Measurements from ENCODE around the gene PGC.

Gene PGC

DNA sequence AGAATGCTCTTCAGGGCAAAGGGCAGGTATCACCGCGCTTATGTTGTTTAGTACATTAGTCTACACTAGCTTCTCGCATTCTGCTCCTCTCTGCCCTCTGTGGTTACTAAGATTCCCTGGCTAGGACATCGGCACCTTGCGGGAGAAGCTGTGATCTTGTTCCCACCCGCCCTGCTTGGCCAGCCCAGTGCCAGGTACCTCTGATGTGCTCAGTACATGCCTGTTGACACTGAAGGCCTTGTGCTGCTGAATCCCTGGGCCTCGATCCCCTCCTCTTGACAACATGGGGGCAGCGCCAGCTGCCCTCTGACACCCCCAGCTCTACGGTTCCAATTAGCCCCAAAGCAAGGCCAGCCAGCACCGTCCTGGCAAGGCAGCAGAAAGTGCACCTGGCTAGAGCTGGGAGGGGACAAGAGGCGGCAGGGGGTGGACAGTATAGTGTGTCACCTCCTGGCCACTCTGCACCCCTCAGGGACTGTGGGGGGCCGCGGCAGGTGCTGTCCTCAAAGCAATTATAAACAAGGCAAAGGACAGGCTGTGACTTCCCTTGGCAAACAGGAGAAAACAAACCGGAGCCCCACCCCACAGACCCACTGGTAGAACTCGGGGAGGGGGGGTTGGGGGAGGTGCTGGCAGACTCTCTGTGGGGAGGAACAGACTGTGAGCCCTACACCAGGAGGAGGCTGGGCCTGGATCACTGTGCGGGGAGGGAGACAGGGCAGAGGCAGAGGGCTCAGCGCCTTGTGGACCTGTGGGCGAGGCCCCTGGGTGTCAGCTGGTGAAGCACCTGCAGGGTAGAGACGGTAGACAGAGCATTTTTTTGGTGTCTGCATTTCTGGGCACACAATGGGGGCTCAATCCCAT lies 18.9 kb downstream of the PGC start:
- DNase-seq = peak; percentile 91

DNA sequence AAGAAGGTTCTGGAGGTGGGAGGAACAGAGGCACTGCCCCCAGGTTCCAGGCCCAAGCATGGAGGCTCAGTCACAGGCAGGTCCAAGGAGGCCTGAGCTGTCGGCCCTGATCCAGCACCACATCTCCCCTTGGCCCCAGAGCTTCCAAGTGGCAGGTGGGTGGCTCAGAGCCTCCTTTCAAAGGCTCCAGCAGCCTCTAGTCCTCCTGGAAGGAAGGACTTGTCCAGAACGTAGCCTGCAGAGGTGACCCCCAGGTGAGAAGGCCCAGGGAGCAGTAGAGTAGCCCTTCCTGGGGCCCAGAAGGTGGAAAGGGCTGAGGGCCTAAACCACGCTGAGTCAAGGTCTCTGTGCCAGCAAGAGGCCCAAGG lies 19.5 kb downstream of the PGC start:
- DNase-seq = no peak

DNA sequence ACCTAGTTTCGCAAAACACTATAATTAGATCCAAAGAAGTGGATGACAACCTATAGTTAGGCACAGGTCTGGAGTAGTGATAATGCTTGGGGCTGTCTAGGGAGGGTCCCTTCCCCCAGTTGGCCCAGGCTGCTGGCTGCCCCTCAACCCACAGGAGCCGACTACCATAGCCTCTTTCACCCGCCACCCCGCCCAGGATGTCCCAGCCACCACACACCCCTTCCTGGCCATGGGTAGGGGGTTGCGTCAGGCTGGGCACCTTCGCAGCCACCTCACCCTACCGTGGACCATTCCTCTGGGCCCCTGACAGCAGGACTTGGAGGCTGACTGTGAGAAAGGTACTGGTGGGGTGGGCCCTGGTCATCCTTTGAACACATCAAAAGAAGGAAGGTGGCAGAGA lies 20.3 kb downstream of the PGC start:
- no peak for DNase-seq

DNA sequence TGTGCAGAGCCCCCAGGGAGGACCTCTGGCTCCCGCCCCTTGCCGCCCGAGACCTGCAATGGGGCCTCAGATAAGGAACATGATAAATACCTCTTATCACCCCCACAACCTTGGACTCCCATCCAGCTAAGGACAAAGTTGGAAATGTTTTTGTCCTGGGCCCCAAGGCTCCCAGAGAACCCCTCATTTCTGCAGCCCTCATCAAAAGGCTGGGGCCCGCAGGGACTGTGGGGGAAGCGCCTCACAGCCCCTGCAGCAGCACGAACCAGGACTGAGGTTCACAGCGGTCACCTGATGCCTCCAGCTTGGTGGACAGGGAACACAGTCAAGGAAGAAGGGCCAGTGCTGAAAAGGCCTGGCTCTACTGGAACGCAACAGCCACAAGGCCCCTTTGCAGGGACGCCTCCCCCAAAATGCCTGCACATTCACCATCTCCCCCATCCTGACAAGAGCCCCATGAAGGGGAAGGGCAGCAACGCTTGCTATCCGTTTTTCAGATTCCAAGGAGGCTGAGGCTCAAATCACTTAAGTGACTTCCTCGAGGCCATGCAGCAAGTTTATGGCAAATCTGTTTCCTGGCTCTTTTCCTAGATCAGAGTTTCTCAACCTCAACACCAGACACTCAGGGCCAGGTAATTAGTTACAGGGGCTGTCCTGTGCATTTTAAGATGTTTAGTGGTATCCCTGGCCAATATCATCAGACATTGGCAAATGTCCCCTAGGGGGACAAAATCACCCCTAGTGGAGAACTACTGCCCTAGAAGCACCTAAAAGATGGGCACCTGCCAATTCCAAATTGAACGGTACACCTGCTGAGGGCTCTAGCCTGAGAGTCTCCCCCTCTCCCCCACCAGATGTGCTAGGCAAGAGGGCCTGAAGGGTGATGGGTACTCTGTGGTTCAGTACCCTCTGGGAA lies 22.4 kb downstream of the PGC start:
- DNase-seq = no peak

DNA sequence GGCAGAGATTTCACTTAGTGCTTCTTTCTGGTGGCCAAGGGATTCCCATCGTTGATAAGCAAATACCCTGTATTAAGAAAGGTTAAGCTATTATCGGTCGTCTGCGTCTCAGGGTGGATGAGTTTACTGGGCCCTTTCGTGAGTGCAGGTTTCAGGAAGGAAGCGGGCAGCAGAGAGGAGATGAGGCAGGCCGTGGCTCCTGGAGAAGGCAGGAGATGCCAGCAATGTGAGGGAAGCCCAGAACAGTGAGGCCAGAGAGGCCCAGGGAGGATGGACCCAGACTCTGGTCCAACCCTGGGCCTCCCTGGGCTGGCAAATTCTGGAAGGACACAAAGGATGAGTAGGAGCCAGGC lies 23.0 kb downstream of the PGC start:
- no peak for DNase-seq

DNA sequence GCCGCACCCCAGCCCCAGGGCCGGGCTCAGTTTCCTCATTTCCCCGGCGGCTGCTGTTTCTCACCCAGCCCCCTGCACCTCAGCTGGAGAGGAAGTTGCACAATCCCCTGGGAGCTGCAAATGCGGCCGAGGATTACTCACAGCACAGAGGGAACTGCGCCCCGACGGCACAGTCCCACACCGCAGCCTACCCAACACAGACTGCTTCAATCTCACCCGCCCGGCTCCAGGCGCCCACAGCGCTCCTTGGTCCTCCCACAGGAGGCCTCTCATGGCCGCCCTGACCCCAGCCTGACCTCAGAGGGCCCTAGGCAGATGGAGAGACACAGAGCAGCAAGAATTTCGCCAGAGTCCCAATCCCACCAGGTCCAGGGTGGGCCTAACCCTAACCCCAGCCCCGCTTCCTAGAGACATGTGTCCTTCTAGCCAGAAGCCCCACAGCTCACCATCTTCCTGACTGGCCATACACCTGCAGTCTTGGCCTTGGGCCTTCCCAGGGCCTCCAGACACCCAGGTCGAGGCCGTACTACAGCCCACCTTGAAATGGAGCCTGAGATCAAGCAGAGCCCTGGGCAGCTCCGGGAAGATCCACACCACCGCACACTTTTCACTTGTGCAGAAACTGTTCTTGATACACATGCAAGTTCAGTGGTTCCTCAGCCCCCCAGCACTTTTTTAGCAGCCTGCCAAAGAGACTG lies 23.5 kb downstream of the PGC start:
- no peak for DNase-seq

DNA sequence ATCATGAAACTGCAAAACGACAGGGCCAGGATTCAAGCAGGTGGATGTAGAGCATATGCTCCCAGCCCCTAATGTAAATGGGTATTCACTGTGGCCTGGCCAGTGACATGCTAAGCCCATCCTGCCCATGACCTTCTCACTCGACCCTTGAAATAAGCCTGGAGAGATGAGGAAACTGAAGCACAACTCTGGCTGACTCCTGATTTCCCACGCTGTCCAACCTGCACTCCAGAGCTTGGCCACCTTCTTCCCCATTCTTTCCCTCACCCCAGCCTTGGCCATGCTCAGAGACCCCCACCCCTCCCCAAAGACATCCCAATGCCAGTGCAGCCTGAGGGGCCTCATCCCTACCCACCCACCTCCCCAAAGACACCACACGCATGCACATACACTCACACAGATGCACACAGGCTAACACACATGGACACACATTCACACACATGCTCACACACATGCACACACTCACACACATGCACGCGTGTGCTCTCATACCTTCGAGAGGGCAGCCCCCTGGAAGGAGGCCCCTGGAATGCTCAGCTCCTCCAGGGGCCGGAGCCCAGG lies 24.1 kb downstream of the PGC start:
- DNase-seq = no peak

DNA sequence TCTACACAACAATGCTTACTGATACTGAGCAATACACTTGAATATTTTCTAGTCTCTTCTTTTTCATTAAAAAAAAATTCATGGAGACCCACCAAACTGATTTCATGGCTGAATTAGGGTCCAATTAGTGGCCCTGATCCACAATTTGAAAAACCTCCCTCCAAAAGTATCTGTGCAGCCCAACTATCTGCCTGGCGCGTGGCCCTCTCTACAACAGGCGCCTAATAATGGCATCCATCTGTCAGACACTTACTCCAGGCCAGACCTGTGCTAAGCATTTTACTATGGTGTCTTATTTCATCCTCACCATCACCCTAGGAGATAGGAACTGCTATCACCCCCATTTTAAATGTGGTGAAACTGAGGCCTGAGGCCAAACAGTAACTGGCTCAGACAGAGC lies 25.8 kb downstream of the PGC start:
- DNase-seq = no peak

DNA sequence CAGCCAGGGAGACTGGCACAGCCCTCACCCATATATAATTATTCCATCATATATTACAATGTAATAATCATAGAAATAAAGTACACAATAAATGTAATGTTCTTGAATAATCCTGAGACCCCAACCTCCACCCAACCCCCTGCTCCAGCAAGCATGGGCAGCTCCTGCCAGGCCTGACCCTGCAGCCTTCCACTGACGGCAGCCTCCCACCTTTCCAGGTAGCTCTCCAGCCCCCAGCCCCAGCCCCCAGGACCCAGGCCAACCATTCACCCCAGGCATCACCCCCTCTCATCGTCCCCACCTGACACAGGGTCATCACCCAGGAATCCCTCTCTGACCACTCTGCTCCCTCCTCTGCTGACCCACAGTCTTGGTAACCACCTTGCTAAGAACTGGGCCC lies 26.4 kb downstream of the PGC start:
- no peak for DNase-seq

DNA sequence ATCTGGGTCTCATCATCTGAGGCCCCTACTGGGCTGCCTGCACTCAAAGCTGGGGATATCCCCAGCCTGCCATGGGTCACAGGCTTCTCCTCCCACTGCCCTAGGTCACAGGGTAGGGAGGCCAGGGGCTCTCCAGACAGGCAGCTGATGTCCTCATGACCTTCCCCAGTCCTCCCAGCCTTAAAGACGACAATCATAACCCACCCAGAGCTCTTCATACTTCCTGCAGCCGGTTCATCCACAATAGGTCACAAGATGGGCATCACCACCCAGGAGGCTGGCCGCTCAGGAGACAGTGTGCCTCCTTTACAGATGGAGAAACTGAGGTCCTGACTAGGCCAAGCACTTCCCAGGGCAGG lies 27.0 kb downstream of the PGC start:
- no peak for DNase-seq

DNA sequence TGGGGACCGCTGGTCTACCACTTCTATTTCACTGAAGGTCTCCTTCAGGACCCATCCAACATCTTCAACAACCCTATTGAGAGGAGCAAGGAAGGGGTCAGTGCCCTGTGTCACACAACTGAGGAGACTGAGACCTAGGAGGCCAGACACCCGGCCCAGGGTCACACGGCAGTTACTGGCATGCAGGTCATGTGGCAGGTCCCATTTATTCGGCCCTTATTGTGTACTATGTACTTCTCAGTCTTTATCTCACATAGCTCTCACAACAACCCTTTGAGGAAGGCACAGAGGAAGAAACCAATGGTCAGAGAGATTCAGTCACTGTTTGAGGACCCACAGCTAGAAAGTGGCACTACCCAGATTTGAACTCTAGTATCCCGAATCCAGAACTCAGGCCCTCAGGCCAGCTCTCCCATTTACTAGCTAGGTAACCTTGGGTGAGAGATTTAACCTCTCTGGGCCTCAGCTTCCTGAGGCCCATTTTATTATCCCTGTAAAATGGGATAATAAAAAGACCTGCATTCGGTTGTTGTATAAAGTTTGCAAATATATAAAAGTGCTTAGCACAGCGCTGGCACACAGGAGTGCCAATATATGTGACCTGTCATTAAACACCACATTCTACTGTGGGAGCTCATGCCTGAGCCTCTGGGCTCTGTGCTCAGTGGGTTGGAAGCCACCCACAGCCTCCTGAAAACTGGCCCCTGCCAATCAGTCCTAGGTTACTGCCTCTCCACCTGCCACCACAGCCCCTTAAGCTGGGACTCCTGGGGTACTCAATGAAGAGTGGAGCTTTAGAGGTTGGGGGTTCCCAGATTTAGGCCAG lies 27.5 kb downstream of the PGC start:
- no peak for DNase-seq

DNA sequence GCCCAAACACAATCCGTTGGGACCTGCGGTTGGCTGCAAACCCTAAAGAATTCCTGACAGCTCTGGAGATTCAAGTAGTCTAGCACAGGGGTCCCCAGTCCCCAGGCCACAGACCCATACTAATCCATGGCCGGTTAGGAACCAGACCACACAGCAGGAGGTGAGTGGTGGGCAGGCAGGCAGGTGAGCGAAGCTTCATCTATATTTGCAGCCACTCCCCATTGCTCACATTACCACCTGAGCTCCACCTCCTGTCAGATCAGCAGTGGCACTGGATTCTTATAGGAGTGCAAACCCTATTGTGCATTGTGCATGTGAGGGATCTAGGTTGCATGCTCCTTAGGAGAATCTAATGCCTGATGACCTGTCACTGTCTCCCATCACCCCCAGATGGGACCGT lies 28.4 kb downstream of the PGC start:
- DNase-seq = no peak

DNA sequence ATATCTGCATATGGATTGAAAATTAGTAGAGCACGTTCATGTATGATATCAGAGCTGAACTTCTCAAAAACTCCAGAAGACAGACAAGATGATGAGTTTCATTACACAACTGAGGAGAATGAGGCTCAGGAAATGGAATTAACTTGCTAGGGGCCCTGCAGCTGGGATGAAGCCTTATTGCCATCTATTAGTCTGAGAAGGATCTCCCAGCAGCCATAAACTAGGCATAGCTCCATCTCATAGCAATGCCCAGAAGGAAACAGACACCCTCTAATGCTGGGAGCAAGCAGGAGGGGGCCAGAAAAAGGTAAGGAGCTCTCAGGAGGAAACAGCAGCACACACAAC lies 29.8 kb downstream of the PGC start:
- DNase-seq = no peak

DNA sequence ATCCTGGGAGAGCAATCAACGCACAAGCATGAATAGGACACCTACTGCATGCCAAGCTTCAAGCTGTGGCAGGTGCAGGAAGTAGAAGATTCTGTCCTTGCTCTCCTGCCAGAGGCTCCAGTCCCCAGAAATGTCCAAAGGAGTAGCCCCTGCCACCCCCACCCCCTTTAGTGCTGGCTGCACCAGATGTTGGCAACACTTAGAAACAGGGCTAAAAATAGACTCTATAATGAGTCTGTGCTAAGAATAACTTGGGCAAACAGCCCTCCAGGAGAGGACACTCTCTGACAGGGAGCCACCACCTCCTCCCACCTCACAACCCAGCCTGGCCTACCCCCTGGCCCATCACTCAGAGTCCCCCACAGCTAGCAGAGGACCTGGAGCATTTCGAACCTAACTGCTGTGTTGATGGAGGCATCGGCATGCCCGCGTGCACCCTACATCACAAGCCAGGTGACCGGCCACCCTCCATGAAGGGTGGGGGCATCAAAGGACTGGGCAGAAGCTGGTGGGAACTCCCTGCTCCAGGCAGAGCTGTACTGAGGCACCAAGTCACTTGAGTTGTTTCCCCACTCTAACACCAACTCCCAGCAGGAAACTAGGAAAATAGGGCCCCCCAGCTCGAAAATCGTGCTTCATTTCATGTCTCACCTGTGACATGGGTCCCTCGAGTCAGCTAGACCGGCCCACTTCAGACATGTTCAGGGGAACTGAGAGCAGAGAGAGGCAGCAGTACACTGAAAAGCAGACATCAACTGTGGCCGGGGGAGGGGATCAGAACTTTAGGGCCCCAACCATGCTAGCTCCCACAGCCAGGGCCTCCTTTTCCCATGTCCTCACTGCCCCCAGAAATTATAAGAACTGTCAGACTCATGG lies 30.4 kb downstream of the PGC start:
- DNase-seq = peak; percentile 7

DNA sequence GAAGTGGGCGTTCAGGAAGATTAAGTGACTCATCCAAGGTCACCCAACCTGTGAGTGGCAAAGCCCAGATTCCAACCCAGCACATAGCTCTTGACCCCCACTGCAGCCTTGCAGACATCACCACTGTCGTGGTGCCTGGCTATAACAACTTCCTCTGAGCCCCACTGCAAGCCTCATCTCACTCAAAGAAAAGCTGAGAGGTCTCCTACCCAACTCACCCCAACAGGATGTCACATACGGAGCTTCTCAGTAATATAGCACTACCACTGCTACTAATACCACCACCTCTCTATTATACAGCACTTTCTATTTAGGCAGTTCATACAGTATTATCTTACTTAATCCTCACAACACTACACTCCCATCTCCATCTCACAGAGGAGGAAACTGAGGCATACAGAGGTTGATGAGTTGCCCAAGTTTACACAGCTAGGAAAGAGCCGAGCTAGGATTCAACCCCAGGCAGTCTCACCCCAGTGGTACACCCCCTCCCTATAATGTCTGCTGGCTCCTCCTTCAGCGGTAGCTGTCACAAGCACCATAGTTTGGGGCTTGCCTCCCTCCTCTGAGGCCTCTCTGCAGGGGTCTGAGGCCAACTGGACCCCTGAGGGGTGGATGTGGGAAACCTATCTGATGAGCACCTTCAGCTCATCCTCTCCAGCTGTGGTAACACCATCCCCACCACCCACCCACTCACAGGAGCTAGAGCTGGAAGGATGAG lies 31.2 kb downstream of the PGC start:
- DNase-seq = no peak

DNA sequence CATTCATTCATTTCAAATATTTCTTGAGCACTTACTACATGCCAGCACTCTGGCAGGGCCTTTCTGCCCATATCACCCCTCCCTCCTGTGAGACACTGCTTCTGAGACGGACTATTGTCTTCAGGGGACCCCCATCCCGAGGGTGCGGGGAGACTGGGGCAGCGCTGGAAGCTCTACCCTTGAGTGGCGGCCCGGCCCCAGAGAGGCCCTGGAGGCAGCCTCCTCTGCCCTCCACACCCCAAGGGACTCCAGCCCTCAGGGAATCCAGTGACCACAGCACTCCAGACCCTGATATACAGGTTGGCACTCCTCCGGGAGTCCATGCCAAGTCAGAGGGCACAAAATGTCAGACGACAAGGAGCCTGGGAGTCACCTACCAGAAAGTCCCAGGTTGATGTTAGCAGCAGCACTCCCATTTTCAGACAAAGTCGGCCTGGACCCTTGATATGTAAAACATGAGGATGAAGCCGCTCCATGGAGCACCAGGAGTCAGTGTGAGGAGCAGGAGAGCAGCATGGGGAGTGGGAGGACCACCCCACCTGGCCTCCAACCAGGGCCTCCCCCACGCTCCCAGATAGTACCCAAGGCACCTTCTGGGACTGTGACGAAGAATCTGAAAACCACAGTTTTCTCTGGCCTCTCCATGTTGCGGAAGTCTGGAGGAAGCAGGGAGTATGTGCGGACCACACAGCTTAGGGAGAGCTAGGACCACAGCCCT lies 32.5 kb downstream of the PGC start:
- DNase-seq = no peak

DNA sequence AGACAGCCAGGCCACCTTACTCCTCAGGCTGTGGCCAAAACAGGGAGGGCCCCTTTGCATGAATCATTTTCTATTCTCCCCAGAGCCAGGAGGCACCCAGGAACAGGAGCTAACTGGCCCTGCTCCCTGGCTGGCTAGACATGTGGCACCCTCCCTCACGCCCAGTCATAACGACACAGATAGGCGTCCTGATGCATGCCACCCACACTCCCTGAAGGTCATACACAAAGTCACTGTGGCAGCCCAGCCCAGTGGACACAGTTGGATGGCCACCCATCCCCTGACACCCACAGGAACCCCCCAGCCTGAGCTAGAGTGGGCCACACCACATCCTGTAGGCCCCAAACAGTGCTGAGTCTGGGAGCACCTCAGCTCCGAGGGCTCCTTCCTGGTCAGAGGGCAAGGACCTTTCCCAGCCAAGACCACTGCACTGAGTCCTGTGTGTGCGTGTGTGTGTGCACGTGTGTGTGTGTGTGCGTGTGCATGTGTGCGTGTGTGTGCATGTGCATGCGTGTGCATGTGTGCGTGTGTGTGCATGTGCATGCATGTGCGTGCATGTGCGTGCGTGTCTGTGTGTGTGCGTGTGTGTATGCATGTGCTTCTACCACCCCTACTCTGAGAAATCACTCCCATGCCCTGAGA lies 33.4 kb downstream of the PGC start:
- DNase-seq = no peak

DNA sequence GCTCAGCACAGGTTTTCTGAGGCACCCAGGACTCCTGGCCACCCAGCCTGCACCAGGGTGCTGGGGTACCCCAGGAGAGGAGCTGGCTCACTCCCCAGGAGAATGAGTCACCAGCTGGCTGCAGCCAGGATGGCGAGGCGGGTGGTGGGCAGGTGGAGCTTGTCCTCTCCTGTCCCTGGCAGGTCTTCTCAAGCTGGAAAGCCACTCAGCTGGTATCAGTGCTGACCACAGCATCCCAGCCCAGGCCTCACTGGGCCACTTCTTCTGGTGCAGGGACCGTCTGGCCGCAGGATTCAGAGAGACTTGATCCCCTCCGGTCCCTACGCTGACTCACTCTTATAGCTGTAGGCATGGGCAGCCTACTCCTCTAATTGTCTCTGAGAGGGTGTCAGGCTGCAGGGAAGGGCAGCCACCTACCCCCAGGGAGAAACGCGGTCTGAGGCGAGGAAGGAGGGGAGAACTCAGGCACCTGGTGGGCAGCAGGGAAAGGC lies 34.0 kb downstream of the PGC start:
- no peak for DNase-seq

DNA sequence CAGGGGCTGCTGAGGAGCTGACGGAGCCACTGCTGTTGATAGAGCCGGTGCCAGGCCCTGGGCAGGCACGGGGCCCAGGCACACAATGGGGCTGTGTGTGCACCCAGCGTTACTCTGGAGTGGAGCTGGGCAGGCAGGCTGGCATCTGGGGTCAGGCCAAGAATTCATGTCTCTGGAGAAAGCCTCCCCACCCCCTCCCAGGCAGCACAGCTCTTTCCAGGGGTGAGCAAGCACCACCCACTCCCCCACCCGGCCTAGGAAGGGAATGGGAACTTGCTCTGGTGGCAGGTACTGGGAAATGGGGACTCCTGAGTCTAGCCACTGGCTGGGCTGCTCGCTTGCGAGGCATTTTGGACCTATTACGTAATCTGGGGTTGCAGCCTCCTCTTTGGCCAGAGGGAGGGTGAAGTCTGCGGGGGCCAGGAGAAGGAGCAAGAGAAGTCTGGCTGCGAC lies 34.5 kb downstream of the PGC start:
- DNase-seq = no peak
